ENCODE results near the gene MGAT5. TPM values are rescaled to one million over a fixed set of nuclear protein-coding genes. Genes with fewer than 3 reads are reported as not detected.
"Not testable (repeated sequence)": the region's sequence is repeated elsewhere in the genome, so short reads cannot be mapped to it uniquely, and the experiment has no call there.

The MGAT5 gene
- total RNA-seq, 4 donors from 2014 or later = 28.3 to 52.3 (median 40.4) TPM

- ATAC-seq (ENCODE audit: low FRiP score) (no peak), DNase-seq (ENCODE audit: low spot score) (no peak)
- no peak for TF ChIP-seq CTCF (IDR thresholded peaks at IDR 0.05)
Observed at GRCh38 chr2:134284119-134284670, 30.3 kb downstream of the MGAT5 start.

GRCh38 chr2:134287323-134287722, 33.5 kb downstream of the MGAT5 start:
- ATAC-seq (ENCODE audit: low FRiP score) = no peak
- TF ChIP-seq CTCF (IDR thresholded peaks at IDR 0.05) = no peak

GRCh38 chr2:134288814-134289213, 34.9 kb downstream of the MGAT5 start:
- DNase-seq (ENCODE audit: low spot score) (no peak), ATAC-seq (ENCODE audit: low FRiP score) (no peak)
- TF ChIP-seq CTCF (IDR thresholded peaks at IDR 0.05) = no peak

More at GRCh38 chr2:134287323-134287722, 33.5 kb downstream of the MGAT5 start:
- no peak for DNase-seq (ENCODE audit: low spot score)

- ATAC-seq (ENCODE audit: low FRiP score) = no peak
- DNase-seq (ENCODE audit: low spot score) = no peak
- TF ChIP-seq CTCF (IDR thresholded peaks at IDR 0.05) = no peak
Observed at GRCh38 chr2:134289225-134289624, 35.4 kb downstream of the MGAT5 start.

- ATAC-seq (ENCODE audit: low FRiP score) (no peak), DNase-seq (ENCODE audit: low spot score) (no peak)
- TF ChIP-seq CTCF (IDR thresholded peaks at IDR 0.05) = no peak
Observed at GRCh38 chr2:134290358-134290757, 36.5 kb downstream of the MGAT5 start.

GRCh38 chr2:134292514-134292913, 38.6 kb downstream of the MGAT5 start:
- TF ChIP-seq CTCF (IDR thresholded peaks at IDR 0.05) = no peak
- no peak for DNase-seq (ENCODE audit: low spot score)

GRCh38 chr2:134293719-134294537, 40.1 kb downstream of the MGAT5 start:
- no peak for TF ChIP-seq CTCF (IDR thresholded peaks at IDR 0.05)
- no peak for DNase-seq (ENCODE audit: low spot score)
- ATAC-seq (ENCODE audit: low FRiP score) = no peak

More at GRCh38 chr2:134292514-134292913, 38.6 kb downstream of the MGAT5 start:
- ATAC-seq (ENCODE audit: low FRiP score) = no peak

- DNase-seq (ENCODE audit: low spot score); ATAC-seq (ENCODE audit: low FRiP score): not testable (repeated sequence)
Observed at GRCh38 chr2:134294598-134294997, 40.7 kb downstream of the MGAT5 start.
